Esophagus squamous epithelium (tissue), 4 donors: ENCODE data around the gene KRTAP10-11.
"Not testable (repeated sequence)": the region's sequence is repeated elsewhere in the genome, so short reads cannot be mapped to it uniquely, and the experiment has no call there.

ENCODE experiments used
- CTCF ChIP-seq, 6 experiments: fragments of 450-650 bp in 4 of 6; fragments of 200-600 bp in 2 of 6; sonication (generic) in 2 of 6; IDR thresholded peaks; one replicate each; pipeline ENCODE4 v1.5.1; 2016 to 2019; ENCODE audit warnings: antibody characterized with exemption in 6 of 6, mild to moderate bottlenecking in 4 of 6, moderate library complexity in 4 of 6
- POLR2A ChIP-seq, 4 donors: fragments of 450-650 bp; IDR thresholded peaks; one replicate each; pipeline ENCODE4 v1.6.1; 2017; ENCODE audit warnings: antibody characterized with exemption in 4 of 4, mild to moderate bottlenecking in 4 of 4, moderate library complexity in 3 of 4

DNA sequence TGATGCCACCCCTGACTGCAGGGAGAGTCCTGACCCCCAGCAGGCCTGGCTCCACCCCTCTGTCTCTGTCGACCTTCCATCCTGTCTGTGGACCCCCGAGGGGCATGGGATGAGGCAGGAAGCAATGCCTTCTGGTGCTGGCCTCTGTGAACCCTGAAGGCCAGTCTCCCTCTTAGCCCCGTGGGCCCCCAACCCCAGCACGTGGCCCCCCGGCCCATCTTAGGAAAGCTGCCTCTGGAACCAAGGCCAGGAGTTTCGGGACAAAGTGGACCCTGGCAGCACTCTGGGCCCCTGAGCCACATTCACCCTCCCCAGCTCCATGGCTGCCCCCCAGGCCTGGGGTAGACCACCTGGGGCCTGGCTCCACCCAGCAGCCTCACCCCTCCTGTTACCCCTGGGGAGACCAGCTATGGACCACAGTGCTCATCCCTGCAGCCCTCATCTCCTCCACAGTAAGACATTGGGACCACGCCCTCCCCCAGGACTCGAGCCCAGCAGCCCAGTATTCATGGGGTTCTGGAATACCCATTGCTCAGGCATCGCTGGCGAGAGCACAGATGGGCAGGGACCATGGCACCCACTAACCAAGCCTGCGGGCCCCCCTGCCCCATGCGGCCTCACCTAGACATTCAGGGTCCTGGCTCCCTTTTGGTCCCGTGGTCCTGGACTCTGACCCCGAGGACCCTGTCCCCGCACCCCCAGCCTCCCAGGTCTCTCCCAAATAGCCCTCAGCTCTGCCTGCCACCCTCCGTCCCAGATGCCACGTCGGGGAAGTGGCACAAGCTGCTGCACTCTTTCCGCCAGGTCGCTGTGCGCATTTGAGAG lies 7.5 kb upstream of the KRTAP10-11 start:
- TF ChIP-seq CTCF, POLR2A (IDR thresholded peaks at IDR 0.05): not testable (repeated sequence)
